22Rv1 (cell line): ENCODE data around the gene PKNOX2.

Experiments used
- H3K27ac ChIP-seq: fragments of 450-650 bp; 2 replicates; pipeline ENCODE4 v1.5.1; 2017
- CTCF ChIP-seq: fragments of 450-650 bp; IDR thresholded peaks from 2 replicates; pipeline ENCODE4 v1.5.1; 2017; ENCODE audit warnings: mild to moderate bottlenecking
- ZFX ChIP-seq: fragments of 450-650 bp; IDR thresholded peaks from 2 replicates; pipeline ENCODE4 v1.6.1; 2017; ENCODE audit warnings: antibody characterized with exemption, borderline replicate concordance

PKNOX2 gene

DNA sequence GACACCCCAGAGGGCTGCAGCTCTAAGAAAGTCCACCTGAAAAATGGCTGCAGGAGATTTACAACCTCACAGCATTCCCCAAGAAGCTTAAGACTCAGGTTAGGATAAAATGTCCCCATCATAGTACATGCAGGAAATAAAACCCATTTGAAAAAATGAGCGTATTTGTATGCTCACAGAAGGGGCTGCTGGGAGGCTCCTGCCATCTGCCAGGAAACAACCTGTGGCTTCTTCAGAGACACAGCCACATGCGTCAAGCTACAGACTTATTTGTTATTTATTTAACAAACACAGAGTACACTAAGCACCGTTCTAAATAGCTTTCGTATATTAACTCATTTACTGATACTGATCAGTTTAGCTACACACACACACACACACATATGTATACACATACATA is 258.1 kb downstream of the PKNOX2 start:
- no peak overlapping the region for H3K27ac ChIP-seq
- TF ChIP-seq ZFX (no peak), CTCF (no peak)

GRCh38 chr11:125423247-125423849 is 258.8 kb downstream of the PKNOX2 start:
- peak; percentile 84 for TF ChIP-seq CTCF
- TF ChIP-seq ZFX = no peak
- H3K27ac ChIP-seq = no peak overlapping the region

- no peak for TF ChIP-seq ZFX
- TF ChIP-seq CTCF = no peak
- H3K27ac ChIP-seq = no peak overlapping the region
Observed at GRCh38 chr11:125425601-125426000, 261.1 kb downstream of the PKNOX2 start.

- TF ChIP-seq ZFX (no peak), CTCF (no peak)
- no peak overlapping the region for H3K27ac ChIP-seq
Observed at GRCh38 chr11:125426818-125427528, 262.4 kb downstream of the PKNOX2 start.

DNA sequence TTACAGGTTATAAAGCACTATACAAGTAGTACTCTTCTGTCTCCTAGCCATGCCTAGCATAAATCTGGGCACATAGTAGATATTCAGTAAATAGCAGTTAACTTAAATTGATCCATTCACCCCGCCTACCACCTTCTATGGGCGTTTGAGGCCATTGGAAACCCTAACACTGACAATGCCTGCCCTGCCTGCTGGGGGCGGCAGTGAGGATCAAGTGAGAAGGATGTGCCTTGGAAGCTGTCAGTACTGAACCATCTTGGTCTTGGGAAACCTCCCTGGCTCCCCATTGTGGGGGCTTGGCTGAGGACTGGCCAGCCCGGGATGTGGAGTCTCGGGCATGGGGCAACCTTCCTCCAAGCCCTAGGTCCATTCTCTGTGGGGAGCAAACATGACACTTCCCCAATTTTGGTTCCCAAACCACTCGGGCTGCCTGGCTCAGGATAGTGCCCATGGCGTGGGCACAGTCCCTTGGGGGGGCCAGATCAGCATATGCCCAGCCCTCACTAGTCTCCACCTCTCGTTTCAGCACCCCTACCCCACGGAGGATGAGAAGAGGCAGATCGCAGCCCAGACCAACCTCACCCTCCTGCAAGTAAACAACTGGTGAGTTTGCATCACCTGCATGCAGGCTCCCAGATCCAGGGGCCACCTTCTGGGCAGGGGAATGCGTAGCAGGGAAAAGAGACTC is 264.1 kb downstream of the PKNOX2 start:
- TF ChIP-seq CTCF (no peak), ZFX (no peak)
- H3K27ac ChIP-seq = no peak overlapping the region

- TF ChIP-seq ZFX (no peak), CTCF (peak; percentile 89)
Observed at GRCh38 chr11:125429174-125429707, 264.7 kb downstream of the PKNOX2 start.

More at GRCh38 chr11:125429174-125429707, 264.7 kb downstream of the PKNOX2 start:
- H3K27ac ChIP-seq = no peak overlapping the region
